Posterior vena cava (tissue), 2 donors: ENCODE results near the gene CHIC1. TPM values are rescaled to one million over a fixed set of nuclear protein-coding genes. Genes with fewer than 3 reads are reported as not detected.
"Not testable (repeated sequence)": the region's sequence is repeated elsewhere in the genome, so short reads cannot be mapped to it uniquely, and the experiment has no call there.

Source experiments
- DNase-seq: peaks from one replicate; pipeline ENCODE4 v3.0.0-alpha.2; 2020; ENCODE audit warnings: low spot score
- intact Hi-C, 2 donors: fragments of 100-400 bp; cut with DNase I; formaldehyde crosslinking; loops; one replicate each; pipeline versions ENCODE4 v1.14.1 to v1.14.2; 2022 to 2023
- total RNA-seq, 2 donors: library from RNA; stranded (reverse); fragmentation: NEBNext Ultra II Directional; extraction: Animal tissue kit (Norgen Biotek cat#: 25700); gene quantifications; one replicate each; pipeline ENCODE4 v1.2.1, GENCODE V29; 2021
- donor health status: DM: yes; HTN: yes; CAD: no.
- donor health status: DM: yes; HTN: yes; CAD: no.

Gene CHIC1
- total RNA-seq, 2 donors from 2014 or later: 12.0 to 12.5 TPM

GRCh38 chrX:73683236-73683859 lies 120.4 kb downstream of the CHIC1 start:
- DNase-seq: no peak
- intact Hi-C loops: no loop called here

- DNase-seq, intact Hi-C loops: not testable (repeated sequence)
These were observed 144.0 kb downstream of the CHIC1 start for GRCh38 chrX:73707014-73707413.

- DNase-seq: no peak
- intact Hi-C loops: no loop called here
These were observed 165.6 kb downstream of the CHIC1 start for GRCh38 chrX:73728602-73729001.

Other genes starting within 250 kb of the CHIC1 start
- gene CDX4, start 116.1 kb upstream of the CHIC1 start, total RNA-seq: not detected